HK-2 (cell line): Measurements from ENCODE around the gene RXRA.
"Not testable (repeated sequence)": the region's sequence is repeated elsewhere in the genome, so short reads cannot be mapped to it uniquely, and the experiment has no call there.

Source experiments
- DNase-seq: peaks from one replicate; pipeline ENCODE4 v3.0.0-alpha.2; 2018; ENCODE audit not compliant: unreplicated experiment

RXRA gene

DNA sequence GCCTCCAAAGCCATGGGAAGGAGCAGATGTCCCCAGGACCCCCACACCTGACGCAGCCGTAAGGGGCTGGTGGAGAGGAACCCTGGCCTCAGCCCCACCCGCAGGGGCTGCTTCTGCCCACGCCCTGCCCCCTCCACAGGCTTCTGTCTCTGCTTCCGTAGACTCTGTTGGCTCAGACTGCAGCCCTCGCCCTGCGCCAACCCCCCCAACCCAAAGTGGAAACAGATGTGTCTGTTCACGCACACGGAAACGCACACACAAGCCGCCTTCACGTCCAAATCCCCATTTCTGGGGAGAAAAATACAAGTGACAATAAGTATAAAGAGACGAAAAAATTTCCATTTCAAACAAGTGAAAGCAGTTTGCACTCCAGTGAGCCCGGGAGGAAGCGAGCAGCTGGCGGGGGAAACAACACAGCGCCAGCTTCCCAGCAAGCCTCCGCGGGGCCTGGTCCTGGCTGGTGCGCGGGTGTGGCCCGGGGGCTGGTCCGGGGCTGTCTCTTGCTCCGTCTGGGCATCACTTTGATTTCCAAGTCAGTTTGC lies 32.6 kb upstream of the RXRA start:
- DNase-seq: no peak

- no peak for DNase-seq
These were observed 31.8 kb upstream of the RXRA start for GRCh38 chr9:134294153-134295071.

- DNase-seq: no peak
These were observed 31.0 kb upstream of the RXRA start for GRCh38 chr9:134295101-134295745.

GRCh38 chr9:134295746-134296250 lies 30.5 kb upstream of the RXRA start:
- no peak for DNase-seq

DNA sequence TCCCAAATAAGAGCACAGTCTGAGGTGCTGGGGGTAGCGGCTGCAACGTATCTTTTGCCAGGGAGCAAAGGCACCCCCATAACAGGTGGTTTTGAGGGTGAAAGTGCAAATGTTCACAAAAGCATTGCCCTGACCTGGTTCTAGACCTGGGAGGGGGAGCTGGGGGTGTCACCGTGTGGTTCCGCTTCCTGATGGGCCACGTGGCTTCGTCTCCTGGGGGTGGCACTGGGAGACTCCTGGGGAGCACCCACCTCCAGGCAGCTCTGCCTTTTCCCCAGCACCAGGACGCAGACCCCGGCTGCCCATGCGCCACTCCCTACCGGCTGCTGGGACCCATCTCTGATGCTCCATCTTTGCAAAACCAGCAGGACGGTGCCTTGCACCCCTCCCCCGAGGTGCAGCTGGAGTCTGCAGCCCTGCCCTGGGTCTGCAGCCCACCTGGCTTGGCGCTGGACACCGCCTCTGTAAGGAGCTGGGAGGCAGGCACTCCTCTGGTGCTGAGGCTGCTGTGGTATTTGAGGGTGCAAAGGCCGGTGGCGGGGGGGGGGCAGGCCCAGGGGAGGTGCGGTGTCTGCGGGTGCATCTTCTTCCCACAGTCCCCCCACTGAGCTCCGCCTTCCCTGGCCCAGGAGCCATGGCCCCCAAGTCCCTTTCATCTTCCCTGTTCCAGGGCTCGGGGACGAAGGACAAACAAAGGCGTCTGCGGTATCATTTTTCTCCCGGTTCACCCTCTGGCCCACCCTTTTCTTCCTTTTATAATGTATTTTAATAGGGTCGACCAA lies 29.8 kb upstream of the RXRA start:
- no peak for DNase-seq

GRCh38 chr9:134297083-134297410 lies 29.2 kb upstream of the RXRA start:
- DNase-seq: no peak

- no peak for DNase-seq
These were observed 28.7 kb upstream of the RXRA start for GRCh38 chr9:134297576-134297975.

GRCh38 chr9:134298000-134298399 lies 28.3 kb upstream of the RXRA start:
- DNase-seq: no peak

DNA sequence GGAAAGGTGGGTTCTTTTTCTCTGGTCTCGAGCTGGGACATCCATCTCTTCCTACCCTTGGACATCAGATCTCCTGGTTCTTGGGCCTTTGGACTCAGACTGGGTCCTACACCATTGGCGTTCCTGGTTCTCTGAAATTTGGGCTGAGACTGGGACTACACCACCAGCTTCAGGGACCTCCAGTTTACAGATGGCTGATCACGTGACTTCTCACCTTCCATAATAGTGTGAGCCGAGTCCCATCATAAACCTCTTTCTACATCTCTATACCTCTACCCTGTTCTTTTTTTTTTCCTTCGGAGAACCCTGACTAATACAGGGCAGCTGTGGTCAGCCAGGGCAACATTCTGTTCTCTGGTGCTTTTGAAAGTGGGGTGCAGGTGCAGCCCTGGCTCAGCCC lies 27.2 kb upstream of the RXRA start:
- no peak for DNase-seq

GRCh38 chr9:134299883-134300282 lies 26.4 kb upstream of the RXRA start:
- no peak for DNase-seq

DNA sequence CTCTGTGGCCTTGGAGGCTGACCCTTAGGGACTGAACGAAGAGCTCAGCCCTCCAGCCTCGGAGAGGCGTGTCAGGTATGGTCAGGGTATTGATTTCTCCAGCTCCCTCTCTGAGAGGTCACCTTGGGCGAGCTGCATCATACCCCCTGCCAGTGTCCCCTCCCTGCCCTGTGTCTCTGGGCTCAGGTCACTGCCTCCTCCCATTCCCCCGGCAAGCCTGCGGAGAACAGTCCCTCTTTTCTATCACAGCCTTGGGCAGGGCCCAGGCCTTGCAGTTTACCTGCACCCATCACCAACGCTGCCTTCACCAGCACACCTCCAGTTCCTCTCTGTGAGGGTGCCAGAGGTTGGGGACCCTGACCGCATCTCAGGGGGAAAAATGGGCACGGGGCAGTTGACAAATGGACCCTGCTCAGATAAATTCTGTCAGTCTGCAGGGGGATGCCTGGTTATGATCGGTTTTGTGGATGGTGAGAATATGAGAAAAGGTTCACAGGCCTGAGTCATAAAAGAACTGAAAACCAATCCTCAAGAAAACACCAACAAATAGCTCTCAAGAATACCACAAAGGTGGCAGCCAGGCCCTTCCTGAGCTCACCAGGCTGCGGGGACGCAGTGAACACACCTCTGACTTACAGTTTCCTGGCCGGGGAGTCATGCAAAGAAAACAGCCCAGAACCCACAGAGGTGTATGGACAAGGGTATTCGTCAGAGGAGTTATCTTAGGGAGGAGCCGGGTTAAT lies 24.7 kb upstream of the RXRA start:
- peak; percentile 33 for DNase-seq

DNA sequence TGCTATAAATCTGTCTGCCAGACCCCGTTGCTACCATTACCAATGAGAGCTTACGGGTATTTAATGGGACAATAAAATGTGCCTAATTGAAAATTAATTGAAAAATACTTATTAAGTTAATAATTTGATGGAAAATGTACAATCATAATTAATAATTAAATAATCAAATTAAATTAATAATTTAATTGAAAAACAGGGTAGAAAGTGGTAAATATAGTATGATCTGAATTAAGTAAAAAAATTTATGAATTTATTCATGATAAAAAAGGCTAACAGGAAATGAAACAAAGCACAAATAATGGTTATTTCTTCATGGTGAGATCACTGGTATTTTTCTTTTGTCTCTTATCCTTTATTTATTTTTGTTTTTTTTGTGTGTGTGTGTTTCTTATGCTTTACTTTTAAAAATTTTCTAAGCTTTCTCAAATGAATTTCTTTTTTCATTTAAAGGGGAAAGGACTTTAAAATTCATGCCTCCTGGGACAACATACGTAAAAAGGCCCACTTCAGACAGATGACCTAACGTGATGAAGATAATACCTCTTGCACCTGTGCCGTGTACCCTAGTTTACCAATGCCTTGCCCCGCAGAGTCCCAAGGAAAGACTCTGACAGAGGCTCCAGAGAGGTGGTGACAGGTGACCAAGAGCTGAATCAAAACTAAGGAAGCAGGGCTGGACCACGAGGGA lies 24.0 kb upstream of the RXRA start:
- DNase-seq: no peak

- DNase-seq: no peak
These were observed 22.7 kb upstream of the RXRA start for GRCh38 chr9:134303601-134304000.

- DNase-seq: no peak
These were observed 22.0 kb upstream of the RXRA start for GRCh38 chr9:134304261-134304660.

- DNase-seq: no peak
These were observed 21.6 kb upstream of the RXRA start for GRCh38 chr9:134304690-134305089.

- no peak for DNase-seq
These were observed 20.7 kb upstream of the RXRA start for GRCh38 chr9:134305533-134305932.

DNA sequence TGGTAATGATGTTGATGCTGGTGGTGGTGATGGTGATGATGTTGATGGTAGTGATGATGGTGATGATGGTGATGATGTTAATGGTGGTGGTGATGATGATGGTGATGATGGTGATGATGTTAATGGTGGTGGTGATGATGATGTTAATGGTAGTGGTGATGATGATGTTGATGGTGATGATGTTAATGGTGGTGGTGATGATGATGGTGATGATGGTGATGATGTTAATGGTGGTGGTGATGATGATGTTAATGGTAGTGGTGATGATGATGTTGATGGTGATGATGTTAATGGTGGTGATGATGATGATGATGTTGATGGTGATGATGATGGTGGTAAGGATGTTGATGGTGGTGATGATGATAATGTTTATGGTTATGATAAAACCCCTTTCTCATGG lies 20.2 kb upstream of the RXRA start:
- not testable (repeated sequence) for DNase-seq

GRCh38 chr9:134306636-134307600 lies 19.3 kb upstream of the RXRA start:
- DNase-seq: no peak
